Stimulated activated effector memory CD8-positive, alpha-beta T cell treated with anti-CD3 and anti-CD28 coated beads, Interleukin-12 subunit alpha, Interleukin-12 subunit beta, amount 100 ng/mL, for 72 hours (primary cell): ENCODE data around the gene GRIA4.
"Not testable (repeated sequence)": the region's sequence is repeated elsewhere in the genome, so short reads cannot be mapped to it uniquely, and the experiment has no call there.

Experiments used
- ATAC-seq: fragments of 150-1000 bp; cut with Tn5 transposase; 2 replicates; pipeline ENCODE4 v1.10.0; 2021
- DNase-seq, 2 donors: peaks; one replicate each; pipeline ENCODE4 v3.0.0; 2021 to 2022; ENCODE audit warnings: low spot score in 2 of 2
- H3K27ac Mint-ChIP-seq: one replicate; pipeline ENCODE4 v1.8.0; 2022; ENCODE audit warnings: mild to moderate bottlenecking, mixed read lengths
- H3K36me3 Mint-ChIP-seq: one replicate; pipeline ENCODE4 v1.8.0; 2022; ENCODE audit warnings: mild to moderate bottlenecking, mixed read lengths
- H3K4me1 Mint-ChIP-seq: one replicate; pipeline ENCODE4 v1.8.0; 2022; ENCODE audit warnings: mixed read lengths
- H3K4me3 Mint-ChIP-seq: one replicate; pipeline ENCODE4 v1.8.0; 2022; ENCODE audit warnings: mild to moderate bottlenecking, mixed read lengths
- H3K9me3 Mint-ChIP-seq: one replicate; pipeline ENCODE4 v1.8.0; 2022; ENCODE audit warnings: mixed read lengths

The GRIA4 gene

DNA sequence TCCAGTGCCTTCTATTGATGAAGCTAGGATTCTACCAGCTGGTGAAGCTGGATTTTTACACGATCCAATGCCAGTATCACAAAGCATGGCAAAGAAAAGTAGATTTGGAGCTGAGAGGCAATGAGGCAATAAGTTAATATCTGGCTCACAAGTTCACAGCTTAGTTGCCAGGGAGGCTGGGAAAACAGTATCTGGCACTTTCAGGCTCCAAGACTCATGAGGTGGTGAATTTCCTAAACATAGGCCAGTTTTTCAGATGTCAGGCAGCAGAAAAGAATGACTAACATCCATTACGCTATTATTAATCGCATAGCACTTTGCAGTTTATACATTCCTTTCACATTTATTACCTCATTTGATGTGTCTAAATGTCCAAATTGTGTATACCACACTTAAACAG is 122.7 kb downstream of the GRIA4 start:
- H3K27ac Mint-ChIP-seq: no peak overlapping the region
- no peaks in the 10 kb centered on the region for H3K36me3 Mint-ChIP-seq
- no peaks in the 10 kb centered on the region for H3K4me1 Mint-ChIP-seq
- DNase-seq: no peak
- no peak for ATAC-seq
- peaks cover 8% of the 10 kb centered on the region for H3K9me3 Mint-ChIP-seq
- no peak overlapping the region for H3K4me3 Mint-ChIP-seq

GRCh38 chr11:105734426-105734825 is 124.6 kb downstream of the GRIA4 start:
- no peak for DNase-seq
- no peaks in the 10 kb centered on the region for H3K4me1 Mint-ChIP-seq
- H3K4me3 Mint-ChIP-seq: no peak overlapping the region
- no peaks in the 10 kb centered on the region for H3K36me3 Mint-ChIP-seq
- no peaks in the 10 kb centered on the region for H3K9me3 Mint-ChIP-seq
- no peak overlapping the region for H3K27ac Mint-ChIP-seq
- ATAC-seq: no peak

- DNase-seq: no peak
- no peak overlapping the region for H3K27ac Mint-ChIP-seq
- ATAC-seq: no peak
- H3K36me3 Mint-ChIP-seq: no peaks in the 10 kb centered on the region
- H3K4me3 Mint-ChIP-seq: no peak overlapping the region
- no peaks in the 10 kb centered on the region for H3K4me1 Mint-ChIP-seq
- H3K9me3 Mint-ChIP-seq: no peaks in the 10 kb centered on the region
These were observed 128.4 kb downstream of the GRIA4 start for GRCh38 chr11:105738251-105738650.

- Mint-ChIP-seq H3K36me3 (no peaks in the 10 kb centered on the region), H3K4me3 (no peak overlapping the region), H3K4me1 (no peaks in the 10 kb centered on the region), H3K27ac (no peak overlapping the region), H3K9me3 (no peaks in the 10 kb centered on the region)
- DNase-seq (no peak), ATAC-seq (no peak)
These were observed 129.3 kb downstream of the GRIA4 start for GRCh38 chr11:105738986-105739795.

DNA sequence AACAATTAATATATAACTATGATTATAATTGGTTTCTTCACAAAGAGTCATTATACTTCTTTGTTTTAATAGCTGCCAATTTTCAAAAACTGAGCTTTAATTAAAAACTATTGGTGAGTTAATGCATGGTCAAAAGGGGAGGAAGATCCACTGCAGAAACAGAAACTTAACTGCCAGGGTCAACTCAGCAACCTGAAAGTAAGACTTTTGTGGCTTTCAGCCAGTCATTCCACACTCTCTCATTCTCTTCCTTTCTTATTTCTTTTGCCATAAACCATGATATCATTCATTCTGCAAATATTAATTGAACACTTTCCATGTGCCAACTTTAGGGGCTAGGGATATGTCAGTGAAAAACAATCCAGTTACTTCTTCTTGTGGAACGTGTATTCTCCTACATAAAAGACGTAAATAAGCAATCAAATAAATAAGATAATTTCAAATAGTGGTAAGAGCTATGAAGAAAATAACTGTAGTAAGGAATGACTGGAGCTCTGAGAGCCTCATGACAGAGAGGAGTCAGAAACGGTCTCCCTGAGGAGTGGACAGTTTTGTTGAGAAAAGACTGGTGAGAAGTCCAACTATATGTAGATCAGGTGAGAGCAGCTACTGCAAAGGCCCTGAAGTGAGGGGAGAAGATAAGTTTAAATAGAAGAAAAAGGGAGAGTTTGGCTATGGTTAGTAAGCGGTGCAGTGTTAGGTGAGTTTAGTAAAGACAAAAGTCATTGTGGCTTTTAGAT is 130.5 kb downstream of the GRIA4 start:
- DNase-seq (no peak), ATAC-seq (no peak)
- Mint-ChIP-seq H3K27ac (no peak overlapping the region), H3K9me3 (no peaks in the 10 kb centered on the region), H3K4me1 (no peaks in the 10 kb centered on the region), H3K4me3 (no peak overlapping the region), H3K36me3 (no peaks in the 10 kb centered on the region)

DNA sequence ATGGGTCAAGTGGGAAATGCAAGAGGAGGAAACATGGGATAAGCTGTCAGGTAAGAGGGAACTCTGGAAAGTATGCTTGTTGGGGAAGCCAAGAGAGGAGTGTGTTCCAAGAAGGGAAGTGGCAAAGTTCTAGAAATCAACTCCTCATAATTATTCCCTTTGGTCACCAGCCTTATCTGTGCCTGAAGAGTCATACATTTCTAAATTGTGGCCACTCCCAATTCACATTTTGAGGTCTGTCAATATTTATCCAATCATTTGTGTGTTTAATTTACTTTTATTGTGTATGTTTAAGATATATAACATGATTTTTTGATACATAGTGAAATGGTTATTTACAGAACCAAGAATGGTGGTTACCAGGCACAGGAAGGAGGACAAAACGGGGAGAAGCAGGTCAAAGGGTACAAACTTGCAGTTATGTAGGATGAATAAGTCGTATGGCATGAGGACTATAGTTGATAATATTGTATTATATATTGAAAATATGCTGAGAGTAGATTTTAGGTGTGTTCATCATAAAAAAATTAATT is 131.7 kb downstream of the GRIA4 start:
- H3K27ac Mint-ChIP-seq: no peak overlapping the region
- no peaks in the 10 kb centered on the region for H3K36me3 Mint-ChIP-seq
- ATAC-seq: no peak

GRCh38 chr11:105754260-105754659 is 144.4 kb downstream of the GRIA4 start:
- H3K27ac Mint-ChIP-seq: no peak overlapping the region
- DNase-seq (no peak), ATAC-seq (no peak)
- H3K4me1 Mint-ChIP-seq: no peaks in the 10 kb centered on the region
- H3K9me3 Mint-ChIP-seq: no peaks in the 10 kb centered on the region
- H3K36me3 Mint-ChIP-seq: no peaks in the 10 kb centered on the region
- no peak overlapping the region for H3K4me3 Mint-ChIP-seq

More for the DNA sequence above, 131.7 kb downstream of the GRIA4 start:
- no peaks in the 10 kb centered on the region for H3K4me1 Mint-ChIP-seq
- no peak overlapping the region for H3K4me3 Mint-ChIP-seq
- no peaks in the 10 kb centered on the region for H3K9me3 Mint-ChIP-seq
- DNase-seq: no peak

DNA sequence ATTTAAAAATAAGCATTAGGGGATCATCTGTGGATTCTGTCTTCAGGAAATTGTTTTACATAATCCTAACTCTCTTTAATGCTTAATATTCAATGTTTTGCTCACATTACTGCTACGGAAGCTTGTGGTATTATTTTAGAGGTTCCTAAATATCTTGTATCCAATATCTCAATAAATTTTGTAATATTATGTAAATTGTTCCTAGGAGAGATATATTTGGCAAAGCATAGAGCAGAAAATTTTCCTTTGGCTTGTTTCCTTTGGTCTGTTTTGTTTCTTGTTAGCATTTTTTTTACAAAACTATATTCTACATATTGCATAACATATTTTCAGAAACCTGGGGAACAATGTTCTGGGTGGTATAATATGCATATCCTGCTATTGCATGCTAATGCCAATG is 144.8 kb downstream of the GRIA4 start:
- Mint-ChIP-seq H3K4me1 (no peaks in the 10 kb centered on the region), H3K9me3 (no peaks in the 10 kb centered on the region), H3K27ac (no peak overlapping the region), H3K36me3 (no peaks in the 10 kb centered on the region), H3K4me3 (no peak overlapping the region)
- DNase-seq (no peak), ATAC-seq (no peak)

DNA sequence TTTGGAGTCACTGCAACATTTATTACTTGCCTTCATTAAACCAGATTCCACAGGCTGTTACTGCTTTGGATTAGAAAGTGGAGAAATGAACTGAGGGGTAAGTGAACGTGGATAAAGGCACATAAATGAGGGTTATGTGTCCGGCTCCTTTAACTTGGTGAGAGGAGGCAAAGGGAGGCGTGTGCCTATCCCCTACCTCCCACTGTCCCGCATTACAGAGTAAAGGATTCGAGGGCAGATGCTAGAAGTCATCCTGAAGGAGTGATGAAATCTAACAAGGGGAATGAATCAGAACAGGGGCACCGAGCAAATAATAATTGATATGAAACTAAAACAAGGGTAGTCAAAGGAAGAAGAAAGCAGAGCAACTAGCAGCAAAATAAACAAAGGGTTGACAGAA is 147.2 kb downstream of the GRIA4 start:
- H3K36me3 Mint-ChIP-seq: no peaks in the 10 kb centered on the region
- H3K9me3 Mint-ChIP-seq: no peaks in the 10 kb centered on the region
- no peak for DNase-seq
- H3K4me1 Mint-ChIP-seq: no peaks in the 10 kb centered on the region
- H3K4me3 Mint-ChIP-seq: no peak overlapping the region
- H3K27ac Mint-ChIP-seq: no peak overlapping the region
- ATAC-seq: no peak

- no peak overlapping the region for H3K27ac Mint-ChIP-seq
- no peak for ATAC-seq
- DNase-seq: no peak
- no peaks in the 10 kb centered on the region for H3K36me3 Mint-ChIP-seq
- H3K9me3 Mint-ChIP-seq: no peaks in the 10 kb centered on the region
- no peaks in the 10 kb centered on the region for H3K4me1 Mint-ChIP-seq
- H3K4me3 Mint-ChIP-seq: no peak overlapping the region
These were observed 153.7 kb downstream of the GRIA4 start for GRCh38 chr11:105763594-105763993.

- Mint-ChIP-seq H3K4me1 (no peaks in the 10 kb centered on the region), H3K36me3 (no peaks in the 10 kb centered on the region), H3K9me3 (peaks cover 4% of the 10 kb centered on the region), H3K4me3 (no peak overlapping the region), H3K27ac (no peak overlapping the region)
- no peak for DNase-seq
- ATAC-seq: no peak
These were observed 158.1 kb downstream of the GRIA4 start for GRCh38 chr11:105767931-105768330.

DNA sequence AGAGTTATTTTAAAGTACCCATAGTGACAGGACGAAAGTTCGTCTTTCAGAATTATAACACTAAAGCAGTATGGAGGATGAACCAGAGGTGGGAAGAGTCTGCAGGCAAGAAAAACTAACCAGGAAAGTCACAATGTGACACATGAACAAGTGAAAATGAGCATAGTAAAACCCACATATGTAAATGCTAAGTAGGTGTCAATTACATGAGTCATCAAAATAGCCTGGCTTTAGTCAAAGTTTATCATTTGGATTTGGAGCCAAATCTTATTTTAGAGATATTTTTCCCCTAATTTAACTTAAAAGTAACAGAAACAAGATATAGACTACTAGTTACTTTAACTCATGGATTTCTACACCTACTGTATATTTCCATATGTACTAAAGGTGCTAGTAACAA is 159.8 kb downstream of the GRIA4 start:
- DNase-seq (no peak), ATAC-seq (no peak)
- Mint-ChIP-seq H3K27ac (no peak overlapping the region), H3K4me1 (no peaks in the 10 kb centered on the region), H3K4me3 (no peak overlapping the region), H3K9me3 (peaks cover 4% of the 10 kb centered on the region), H3K36me3 (no peaks in the 10 kb centered on the region)

GRCh38 chr11:105773452-105773851 is 163.6 kb downstream of the GRIA4 start:
- not testable (repeated sequence) for H3K27ac Mint-ChIP-seq, ATAC-seq, H3K4me3 Mint-ChIP-seq, DNase-seq, H3K9me3 Mint-ChIP-seq, H3K36me3 Mint-ChIP-seq, H3K4me1 Mint-ChIP-seq

DNA sequence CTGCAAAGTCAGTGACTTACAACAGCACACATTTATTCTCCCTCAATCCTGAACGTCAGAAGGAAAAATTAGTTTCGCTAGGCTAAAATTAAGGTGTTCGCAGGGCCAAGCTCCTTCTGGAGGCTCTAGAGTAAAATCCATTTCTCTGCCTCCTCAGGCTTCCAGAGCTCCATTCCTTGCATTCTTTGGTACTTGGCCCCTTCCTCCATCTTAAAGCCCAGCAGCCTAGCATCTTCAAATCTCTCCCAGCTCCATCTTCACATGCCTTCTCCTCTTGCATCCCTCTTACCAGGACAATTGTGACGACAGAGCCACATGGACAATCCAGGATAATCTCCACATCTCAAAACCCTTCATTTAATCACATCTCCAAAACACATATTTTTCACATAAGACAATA is 165.0 kb downstream of the GRIA4 start:
- Mint-ChIP-seq H3K9me3 (no peaks in the 10 kb centered on the region), H3K27ac (no peak overlapping the region), H3K4me1 (no peaks in the 10 kb centered on the region), H3K36me3 (no peaks in the 10 kb centered on the region), H3K4me3 (no peak overlapping the region)
- DNase-seq (no peak), ATAC-seq (no peak)

- no peak for ATAC-seq
- DNase-seq: no peak
- Mint-ChIP-seq H3K9me3 (no peaks in the 10 kb centered on the region), H3K36me3 (no peaks in the 10 kb centered on the region), H3K4me1 (no peaks in the 10 kb centered on the region), H3K4me3 (no peak overlapping the region), H3K27ac (no peak overlapping the region)
These were observed 171.1 kb downstream of the GRIA4 start for GRCh38 chr11:105780781-105781525.
